HFFc6 (cell line): Measurements from ENCODE around the gene MLPH. TPM values are rescaled to one million over a fixed set of nuclear protein-coding genes. Genes with fewer than 3 reads are reported as not detected.

Experiments used
- DNase-seq: peaks from one replicate; pipeline ENCODE4 v3.0.0-alpha.2; 2018
- H3K27ac Mint-ChIP-seq: 2 replicates; pipeline ENCODE4 v1.8.0; 2020; ENCODE audit warnings: mild to moderate bottlenecking, mixed read lengths
- H3K27me3 Mint-ChIP-seq: 2 replicates; pipeline ENCODE4 v1.8.0; 2021; ENCODE audit warnings: mild to moderate bottlenecking, moderate library complexity, mixed read lengths; ENCODE audit not compliant: insufficient read depth
- H3K36me3 Mint-ChIP-seq: 2 replicates; pipeline ENCODE4 v1.8.0; 2021; ENCODE audit warnings: low read depth, mixed read lengths
- H3K4me1 Mint-ChIP-seq: 2 replicates; pipeline ENCODE4 v1.8.0; 2020; ENCODE audit warnings: low read depth, mixed read lengths
- H3K4me3 Mint-ChIP-seq: 2 replicates; pipeline ENCODE4 v1.8.0; 2020; ENCODE audit warnings: mild to moderate bottlenecking, moderate library complexity, mixed read lengths
- H3K9me3 Mint-ChIP-seq: 2 replicates; pipeline ENCODE4 v1.8.0; 2020; ENCODE audit warnings: mild to moderate bottlenecking, mixed read lengths
- total RNA-seq, 6 experiments: library from RNA; stranded (reverse); fragmentation: NEBNext Ultra II Directional; extraction: Animal tissue kit (Norgen Biotek cat#: 25700); gene quantifications; 2 replicates in 1 of 6; 3 replicates in 5 of 6; pipeline ENCODE4 v1.2.3, GENCODE V29; 2021
- TF ChIP-seq, protein P1 (sequence below): fragments of 200-600 bp; sonication (generic); IDR thresholded peaks from 2 replicates; pipeline ENCODE4 v1.5.0; 2021; ENCODE audit warnings: antibody characterized with exemption, mild to moderate bottlenecking

Gene MLPH
- total RNA-seq, 6 experiments from 2014 or later, result 32.0 to 44.1 (median 41.0) TPM

DNA sequence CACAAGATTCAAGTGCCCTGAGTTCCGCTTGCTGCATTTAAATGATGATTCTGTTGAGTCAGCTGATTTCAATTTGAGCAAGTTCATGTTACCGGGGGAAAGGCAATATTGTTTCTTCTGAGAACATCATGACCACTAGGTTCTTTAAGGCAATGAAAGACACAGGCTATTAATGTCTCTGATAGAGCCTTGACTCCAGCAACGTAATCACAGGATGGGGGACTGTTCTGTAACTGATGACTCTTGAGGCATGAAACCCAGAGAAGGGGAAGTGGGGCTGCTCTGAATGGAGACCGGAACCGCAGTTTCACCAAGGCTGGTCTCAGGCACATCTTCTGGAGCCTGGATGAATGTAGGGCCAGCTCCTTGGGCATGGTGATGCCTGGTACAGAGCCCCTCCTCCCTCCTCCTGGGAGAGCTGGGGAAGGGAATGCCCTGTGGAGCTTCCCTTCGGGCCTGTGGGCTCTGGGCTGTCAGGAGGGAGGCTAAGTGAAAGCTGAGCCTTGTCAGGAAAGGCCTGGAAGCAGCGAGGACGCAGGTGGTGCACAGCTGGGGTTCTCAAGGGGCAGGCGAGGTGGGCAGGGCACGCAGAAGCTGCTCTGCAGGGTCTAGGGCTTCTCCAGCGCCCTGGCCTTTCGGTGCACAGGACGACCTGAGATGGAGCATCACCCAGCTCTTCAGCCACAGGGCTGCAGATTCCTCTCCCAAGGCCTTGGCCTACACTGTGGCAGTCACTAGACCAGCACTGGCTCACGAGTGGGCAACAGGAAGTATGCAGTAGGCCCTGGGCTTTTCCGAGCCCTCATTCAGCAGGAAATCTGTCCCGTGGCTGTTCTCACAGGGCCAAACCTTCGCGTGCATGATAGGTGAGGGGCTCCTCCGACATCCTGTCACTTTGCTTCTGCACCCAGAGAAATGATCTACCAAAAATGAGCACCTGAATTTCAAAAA, 42.7 kb downstream of the MLPH start:
- no peaks in the 10 kb centered on the region; the same call in 1 of the 2 replicates for H3K27me3 Mint-ChIP-seq
- H3K27ac Mint-ChIP-seq, result no peak overlapping the region
- no peak for DNase-seq
- TF ChIP-seq, protein P1, sequence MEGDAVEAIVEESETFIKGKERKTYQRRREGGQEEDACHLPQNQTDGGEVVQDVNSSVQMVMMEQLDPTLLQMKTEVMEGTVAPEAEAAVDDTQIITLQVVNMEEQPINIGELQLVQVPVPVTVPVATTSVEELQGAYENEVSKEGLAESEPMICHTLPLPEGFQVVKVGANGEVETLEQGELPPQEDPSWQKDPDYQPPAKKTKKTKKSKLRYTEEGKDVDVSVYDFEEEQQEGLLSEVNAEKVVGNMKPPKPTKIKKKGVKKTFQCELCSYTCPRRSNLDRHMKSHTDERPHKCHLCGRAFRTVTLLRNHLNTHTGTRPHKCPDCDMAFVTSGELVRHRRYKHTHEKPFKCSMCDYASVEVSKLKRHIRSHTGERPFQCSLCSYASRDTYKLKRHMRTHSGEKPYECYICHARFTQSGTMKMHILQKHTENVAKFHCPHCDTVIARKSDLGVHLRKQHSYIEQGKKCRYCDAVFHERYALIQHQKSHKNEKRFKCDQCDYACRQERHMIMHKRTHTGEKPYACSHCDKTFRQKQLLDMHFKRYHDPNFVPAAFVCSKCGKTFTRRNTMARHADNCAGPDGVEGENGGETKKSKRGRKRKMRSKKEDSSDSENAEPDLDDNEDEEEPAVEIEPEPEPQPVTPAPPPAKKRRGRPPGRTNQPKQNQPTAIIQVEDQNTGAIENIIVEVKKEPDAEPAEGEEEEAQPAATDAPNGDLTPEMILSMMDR, result no peak
- no peaks in the 10 kb centered on the region for H3K9me3 Mint-ChIP-seq
- no peak overlapping the region for H3K4me3 Mint-ChIP-seq
- H3K4me1 Mint-ChIP-seq, result peaks cover 23% of the 10 kb centered on the region
- peaks cover 42% of the 10 kb centered on the region for H3K36me3 Mint-ChIP-seq

DNA sequence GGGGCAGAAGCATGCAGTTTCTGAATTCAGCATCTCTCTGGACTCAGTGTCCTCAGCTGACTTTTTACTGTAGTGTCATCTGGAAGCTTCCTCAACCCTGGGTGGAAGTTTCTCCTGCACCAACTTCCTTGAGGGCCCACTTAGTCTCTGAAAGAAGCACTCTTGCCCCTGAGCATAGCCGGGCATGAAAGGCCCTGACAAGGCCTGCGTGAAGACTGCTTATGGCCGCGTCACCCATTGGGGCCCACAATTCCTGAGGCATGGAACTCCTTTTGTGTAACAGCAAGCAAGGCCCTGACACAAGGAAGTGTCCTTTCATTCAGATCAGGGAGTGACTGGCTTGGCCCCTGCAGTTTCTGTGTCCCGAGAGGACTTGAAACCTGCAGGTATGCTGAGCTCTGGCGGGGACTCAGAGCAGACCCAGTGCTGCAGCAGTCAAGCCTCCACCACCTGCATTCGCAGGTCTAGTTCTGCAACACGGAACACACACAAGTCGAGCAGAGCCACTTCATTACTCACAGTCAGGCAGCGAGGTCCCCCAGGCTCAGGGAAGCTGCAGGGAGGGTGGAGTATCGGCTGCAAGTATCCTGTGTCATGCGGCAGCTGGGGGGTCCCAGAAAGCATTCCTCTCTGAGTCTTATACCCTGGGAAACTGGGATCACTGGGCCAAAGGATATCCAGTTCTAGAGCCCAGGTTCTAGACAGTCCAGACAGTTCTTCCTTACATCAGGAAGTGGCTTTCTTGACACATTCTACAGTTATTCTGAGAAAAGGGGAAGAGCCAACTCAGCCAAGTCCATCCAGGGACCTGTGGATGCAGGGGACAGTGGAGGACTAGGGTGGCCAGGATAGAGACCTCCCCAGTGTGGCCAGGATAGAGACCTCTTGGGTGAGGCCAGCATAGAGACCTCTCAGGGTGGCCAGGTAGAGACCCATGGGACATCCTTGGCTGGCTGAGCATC, 43.7 kb downstream of the MLPH start:
- DNase-seq, result no peak
- Mint-ChIP-seq H3K4me3 (no peak overlapping the region), H3K4me1 (peaks cover 23% of the 10 kb centered on the region), H3K9me3 (no peaks in the 10 kb centered on the region), H3K27me3 (no peaks in the 10 kb centered on the region; the same call in 1 of the 2 replicates), H3K36me3 (peaks cover 42% of the 10 kb centered on the region), H3K27ac (no peak overlapping the region)
- TF ChIP-seq, protein P1, result no peak

DNA sequence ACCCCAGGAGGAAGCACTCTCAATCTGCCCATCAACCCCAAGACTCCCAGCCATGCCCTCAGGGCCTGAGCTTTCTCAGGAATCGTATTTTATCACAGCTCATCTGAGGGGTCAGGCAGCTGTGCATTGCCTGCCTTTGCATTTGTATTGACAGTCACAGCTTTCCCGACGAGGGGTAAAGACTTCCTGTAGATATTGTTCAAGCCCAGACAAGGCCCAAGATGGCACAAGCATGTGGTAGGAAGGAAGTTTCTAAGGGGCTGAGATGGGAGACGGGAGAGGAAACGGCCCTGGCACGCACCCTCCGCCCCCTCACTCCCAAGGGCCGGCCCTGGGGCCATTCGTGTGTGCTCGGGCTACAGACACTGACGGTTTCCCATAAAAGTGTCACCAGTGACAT, 45.1 kb downstream of the MLPH start:
- Mint-ChIP-seq H3K9me3 (no peaks in the 10 kb centered on the region), H3K4me1 (peaks cover 23% of the 10 kb centered on the region), H3K27me3 (no peaks in the 10 kb centered on the region; the same call in 1 of the 2 replicates), H3K36me3 (peaks cover 35% of the 10 kb centered on the region), H3K27ac (no peak overlapping the region), H3K4me3 (no peak overlapping the region)
- no peak for DNase-seq
- TF ChIP-seq, protein P1, result no peak

DNA sequence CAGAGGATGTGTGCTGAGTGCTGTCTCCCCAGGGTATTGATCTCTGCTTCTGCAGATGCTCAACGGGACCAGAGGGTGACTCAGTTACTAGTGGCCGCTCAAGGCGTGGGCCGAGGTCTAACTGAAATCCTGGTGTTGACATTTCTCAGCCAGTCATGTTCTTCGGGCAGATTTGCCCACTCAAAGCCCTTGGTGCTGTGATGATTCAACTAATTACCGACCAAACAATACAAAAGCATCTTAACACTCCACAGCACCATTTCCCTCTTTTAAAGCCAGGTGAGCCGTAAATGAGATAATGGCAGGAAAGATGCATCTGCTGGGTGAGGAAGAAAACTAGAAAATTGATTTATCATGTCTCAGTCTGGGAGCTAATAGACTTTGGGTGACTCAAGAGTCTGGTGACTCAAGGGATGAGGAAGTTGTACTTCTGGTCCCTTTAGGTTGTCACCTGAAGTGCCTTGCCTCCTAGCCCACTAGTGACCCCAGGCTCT, 46.7 kb downstream of the MLPH start:
- DNase-seq, result no peak

DNA sequence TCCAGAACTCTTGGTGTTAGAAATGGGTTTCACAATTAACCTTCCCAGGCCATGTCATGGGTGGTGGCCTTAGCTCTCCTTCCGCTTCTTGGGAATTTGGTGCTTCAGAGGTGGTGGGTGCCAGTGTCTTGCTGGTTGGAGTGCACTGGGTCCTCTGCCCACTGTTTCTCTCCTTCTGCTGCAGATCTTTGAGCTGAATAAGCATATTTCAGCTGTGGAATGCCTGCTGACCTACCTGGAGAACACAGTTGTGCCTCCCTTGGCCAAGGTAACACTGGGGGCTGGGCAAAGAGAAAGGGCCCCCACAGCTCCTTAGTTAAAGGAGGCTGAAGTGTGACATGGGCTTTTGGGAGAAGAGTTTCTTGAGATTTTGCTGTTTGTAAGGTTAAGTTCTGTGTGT, 47.3 kb downstream of the MLPH start:
- TF ChIP-seq, protein P1, result no peak
- Mint-ChIP-seq H3K4me3 (no peak overlapping the region), H3K27me3 (no peaks in the 10 kb centered on the region; the same call in 1 of the 2 replicates), H3K9me3 (no peaks in the 10 kb centered on the region), H3K27ac (no peak overlapping the region), H3K36me3 (peaks cover 26% of the 10 kb centered on the region), H3K4me1 (peaks cover 23% of the 10 kb centered on the region)
- DNase-seq, result no peak

More for the DNA sequence above, 46.7 kb downstream of the MLPH start:
- no peaks in the 10 kb centered on the region for H3K9me3 Mint-ChIP-seq
- H3K27me3 Mint-ChIP-seq, result no peaks in the 10 kb centered on the region; the same call in 1 of the 2 replicates
- TF ChIP-seq, protein P1, result no peak
- no peak overlapping the region for H3K27ac Mint-ChIP-seq
- peaks cover 23% of the 10 kb centered on the region for H3K4me1 Mint-ChIP-seq
- peaks cover 30% of the 10 kb centered on the region for H3K36me3 Mint-ChIP-seq
- H3K4me3 Mint-ChIP-seq, result no peak overlapping the region
